Spleen (tissue), 11 donors: ENCODE measurements around the gene GIPC3. TPM values are rescaled to one million over a fixed set of nuclear protein-coding genes. Genes with fewer than 3 reads are reported as not detected.

Experiments
- DNase-seq: peaks from one replicate; pipeline ENCODE4 v3.0.0-alpha.2; 2020
- H3K27ac ChIP-seq, 8 donors: fragments of 200-600 bp; sonication (generic) in 7 of 8; 1 replicate in 4 of 8; 2 replicates in 4 of 8; pipeline versions ENCODE4 v1.5.0 to v1.8.0; 2016 to 2021; ENCODE audit warnings: inconsistent platforms in 4 of 8, mild to moderate bottlenecking in 4 of 8, moderate library complexity in 1 of 8
- H3K27me3 ChIP-seq, 7 donors: fragments of 200-600 bp; sonication (generic) in 6 of 7; replicated peaks in 1 of 7; 1 replicate in 4 of 7; 2 replicates in 3 of 7; pipeline versions ENCODE4 v1.5.0 to v1.8.0; 2016 to 2021; ENCODE audit warnings: inconsistent platforms in 3 of 7, mild to moderate bottlenecking in 1 of 7
- H3K36me3 ChIP-seq, 6 donors: fragments of 200-600 bp; sonication (generic) in 5 of 6; 1 replicate in 4 of 6; 2 replicates in 2 of 6; pipeline versions ENCODE4 v1.5.0 to v1.8.0; 2016 to 2021; ENCODE audit warnings: inconsistent platforms in 2 of 6
- H3K4me1 ChIP-seq, 6 donors: fragments of 200-600 bp; sonication (generic) in 5 of 6; 1 replicate in 3 of 6; 2 replicates in 3 of 6; pipeline versions ENCODE4 v1.5.0 to v1.8.0; 2016 to 2021; ENCODE audit warnings: inconsistent platforms in 3 of 6
- H3K4me3 ChIP-seq, 8 donors: fragments of 200-600 bp; sonication (generic) in 7 of 8; 1 replicate in 4 of 8; 2 replicates in 4 of 8; pipeline versions ENCODE4 v1.5.0 to v1.8.0; 2016 to 2021; ENCODE audit warnings: inconsistent platforms in 4 of 8, mild to moderate bottlenecking in 4 of 8, moderate library complexity in 2 of 8
- H3K9me3 ChIP-seq, 8 donors: fragments of 200-600 bp; sonication (generic) in 7 of 8; 1 replicate in 4 of 8; 2 replicates in 4 of 8; pipeline versions ENCODE4 v1.5.0 to v1.8.0; 2016 to 2021; ENCODE audit warnings: inconsistent platforms in 4 of 8
- POLR2A ChIP-seq, 3 donors: fragments of 450-650 bp; IDR thresholded peaks; one replicate each; pipeline ENCODE4 v1.5.1; 2017; ENCODE audit warnings: antibody characterized with exemption in 3 of 3, mild to moderate bottlenecking in 1 of 3
- POLR2AphosphoS5 ChIP-seq, 3 donors: sonication (generic); formaldehyde crosslinking; IDR thresholded peaks; one replicate each; pipeline ENCODE4 v1.5.1; 2017; ENCODE audit warnings: antibody characterized with exemption in 3 of 3
- WGBS, 5 donors: extraction: QIAGEN DNeasy Blood & Tissue Kit in 3 of 5; methylation state at CpG; one replicate each; pipeline versions ENCODE4 v1.1.5 to v1.1.7; 2013 to 2018; 5-methylcytosine and 5-hydroxymethylcytosine counted together
- intact Hi-C: fragments of 100-400 bp; cut with DNase I; formaldehyde crosslinking; loops from one replicate; pipeline ENCODE4 v1.15.0; 2023; ENCODE audit warnings: low total_unique reads
- polyA plus RNA-seq, 3 donors: library from polyadenylated mRNA; stranded (reverse); fragments of 200-250 nt; gene quantifications; one replicate each; pipeline ENCODE4 v1.2.1, GENCODE V29; 2013
- total RNA-seq, 7 donors: library from RNA; depleted of rRNA in 3 of 7; stranded (reverse); fragments of >200 nt in 3 of 7; fragmentation: NEBNext Ultra II Directional in 4 of 7; extraction: Animal tissue kit (Norgen Biotek cat#: 25700) in 4 of 7; gene quantifications; one replicate each; pipeline versions ENCODE4 v1.1.0 to v1.2.1, GENCODE V29; 2016 to 2021
- TF ChIP-seq, protein P1 (sequence below), 11 experiments: fragments of 200-600 bp in 7 of 11; fragments of 450-650 bp in 4 of 11; sonication (generic) in 4 of 11; IDR thresholded peaks in 8 of 11; conservative IDR thresholded peaks in 3 of 11; 1 replicate in 7 of 11; 2 replicates in 4 of 11; pipeline versions ENCODE4 v1.4.0 to v1.8.0; 2016 to 2021; ENCODE audit warnings: antibody characterized with exemption in 11 of 11, inconsistent platforms in 4 of 11, mild to moderate bottlenecking in 1 of 11
- donor health status: healthy with polysubstance abuse.
- donor health status: DM: no; HTN: no; CAD: no; lungs with moderate emphysema.
- donor health status: DM: no; HTN: no; CAD: no.
- donor health status: Bipolar disorder and iron deficiency.
- donor health status: healthy.
- donor health status: DM: no; HTN: no; CAD: no.
- donor health status: DM: yes; HTN: yes; CAD: no.

GIPC3 gene
- total and polyA plus RNA-seq, 10 donors = 0.80 to 9.2 (median 5.1) TPM

GRCh38 chr19:3538965-3539755, 46.1 kb upstream of the GIPC3 start, which contains the start of gene TEKTIP1:
Gene TEKTIP1 (plus strand): TSS chr19:3539174. CDS start chr19:3539178, 4 bp downstream.
- H3K36me3 ChIP-seq = peaks cover 0 to 85% (median 38%) of the 10 kb centered on the region in 6 donors
- peaks cover 0 to 5% (median 0%) of the 10 kb centered on the region in 8 donors for H3K9me3 ChIP-seq
- H3K4me1 ChIP-seq = peaks cover 0 to 25% (median 12%) of the 10 kb centered on the region in 6 donors
- H3K27ac ChIP-seq = peak within 1 kb of the TSS in 3 of 8 donors; percentile 26 to 42 (median 37)
- TF ChIP-seq POLR2A (IDR thresholded peaks at IDR 0.05) (no peak), POLR2AphosphoS5 (IDR thresholded peaks at IDR 0.05) (peak; percentile 7 to 60 (median 33))
- TF ChIP-seq, protein P1, sequence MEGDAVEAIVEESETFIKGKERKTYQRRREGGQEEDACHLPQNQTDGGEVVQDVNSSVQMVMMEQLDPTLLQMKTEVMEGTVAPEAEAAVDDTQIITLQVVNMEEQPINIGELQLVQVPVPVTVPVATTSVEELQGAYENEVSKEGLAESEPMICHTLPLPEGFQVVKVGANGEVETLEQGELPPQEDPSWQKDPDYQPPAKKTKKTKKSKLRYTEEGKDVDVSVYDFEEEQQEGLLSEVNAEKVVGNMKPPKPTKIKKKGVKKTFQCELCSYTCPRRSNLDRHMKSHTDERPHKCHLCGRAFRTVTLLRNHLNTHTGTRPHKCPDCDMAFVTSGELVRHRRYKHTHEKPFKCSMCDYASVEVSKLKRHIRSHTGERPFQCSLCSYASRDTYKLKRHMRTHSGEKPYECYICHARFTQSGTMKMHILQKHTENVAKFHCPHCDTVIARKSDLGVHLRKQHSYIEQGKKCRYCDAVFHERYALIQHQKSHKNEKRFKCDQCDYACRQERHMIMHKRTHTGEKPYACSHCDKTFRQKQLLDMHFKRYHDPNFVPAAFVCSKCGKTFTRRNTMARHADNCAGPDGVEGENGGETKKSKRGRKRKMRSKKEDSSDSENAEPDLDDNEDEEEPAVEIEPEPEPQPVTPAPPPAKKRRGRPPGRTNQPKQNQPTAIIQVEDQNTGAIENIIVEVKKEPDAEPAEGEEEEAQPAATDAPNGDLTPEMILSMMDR (IDR thresholded peaks at IDR 0.05 in 8 of 11, conservative IDR thresholded peaks at IDR 0.05 in 3 of 11) = no peak
- no peak for DNase-seq
- WGBS, 5 donors = 76 to 81% (median 79%) methylated on average over 18 to 28 of the region's 28 CpGs
- H3K27me3 ChIP-seq = no peaks in the 10 kb centered on the region
- intact Hi-C loops = no loop called here
- no peak within 1 kb of the TSS for H3K4me3 ChIP-seq

DNA sequence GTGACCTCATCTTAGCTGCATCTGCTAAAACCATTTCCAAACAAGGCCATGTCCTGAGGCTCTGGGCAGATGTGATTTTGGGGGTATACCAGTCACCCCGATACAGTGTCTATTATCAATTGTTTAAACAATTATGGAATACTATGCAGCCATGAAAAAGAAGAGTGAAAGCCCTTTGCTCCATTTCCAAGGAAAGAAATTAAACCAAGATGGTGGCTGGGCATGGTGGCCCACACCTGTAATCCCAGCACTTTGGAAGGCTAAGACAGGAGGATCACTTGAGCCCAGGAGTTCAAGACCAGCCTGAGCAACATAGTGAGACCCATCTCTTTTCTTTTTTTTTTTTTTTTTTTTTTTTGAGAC, 45.5 kb upstream of the GIPC3 start:
- peaks cover 0 to 5% (median 0%) of the 10 kb centered on the region in 8 donors for H3K9me3 ChIP-seq
- H3K4me1 ChIP-seq = peaks cover 0 to 27% (median 12%) of the 10 kb centered on the region in 6 donors
- TF ChIP-seq POLR2A (IDR thresholded peaks at IDR 0.05) = no peak
- TF ChIP-seq, protein P1 (IDR thresholded peaks at IDR 0.05 in 8 of 11, conservative IDR thresholded peaks at IDR 0.05 in 3 of 11) = no peak
- no peak for TF ChIP-seq POLR2AphosphoS5 (IDR thresholded peaks at IDR 0.05)
- intact Hi-C loops = no loop called here
- H3K4me3 ChIP-seq = no peak overlapping the region
- 92 to 100% (median 97%) methylated on average over 1 of the region's 1 CpG for WGBS, 5 donors
- no peak overlapping the region for H3K27ac ChIP-seq
- H3K36me3 ChIP-seq = peaks cover 0 to 85% (median 34%) of the 10 kb centered on the region in 6 donors
- DNase-seq = no peak
- no peaks in the 10 kb centered on the region for H3K27me3 ChIP-seq

GRCh38 chr19:3543150-3544057, 41.9 kb upstream of the GIPC3 start:
- peaks cover 0 to 30% (median 11%) of the 10 kb centered on the region in 6 donors for H3K4me1 ChIP-seq
- no peak overlapping the region for H3K4me3 ChIP-seq
- WGBS, 5 donors = 89 to 95% (median 90%) methylated on average over 24 to 47 of the region's 47 CpGs
- peaks cover 0 to 86% (median 36%) of the 10 kb centered on the region in 6 donors for H3K36me3 ChIP-seq
- H3K27ac ChIP-seq = peak overlapping the region in 1 of 8 donors; percentile 17
- no peak for TF ChIP-seq POLR2A (IDR thresholded peaks at IDR 0.05)
- TF ChIP-seq POLR2AphosphoS5 (IDR thresholded peaks at IDR 0.05) = peak in 2 of 3 donors; percentile 27 to 52
- TF ChIP-seq, protein P1 (IDR thresholded peaks at IDR 0.05 in 8 of 11, conservative IDR thresholded peaks at IDR 0.05 in 3 of 11) = no peak
- intact Hi-C loops = no loop called here
- H3K27me3 ChIP-seq = no peaks in the 10 kb centered on the region
- H3K9me3 ChIP-seq = peaks cover 0 to 5% (median 0%) of the 10 kb centered on the region in 8 donors
- no peak for DNase-seq
